HL-60 (cell line): ENCODE data around the gene ARRB2.

Experiments used
- POLR2AphosphoS5 ChIP-seq: IDR thresholded peaks from 2 replicates; pipeline ENCODE4 v1.6.1; 2012; ENCODE audit warnings: low read depth
- REST ChIP-seq: IDR thresholded peaks from 2 replicates; pipeline ENCODE4 v1.6.1; 2012; ENCODE audit warnings: low read depth; ENCODE audit not compliant: insufficient replicate concordance

GRCh38 chr17:4747847-4748246 lies 37.4 kb downstream of the ARRB2 start:
- TF ChIP-seq POLR2AphosphoS5 = no peak
- no peak for TF ChIP-seq REST
